Natural killer cell treated with Interleukin-12 subunit alpha and Interleukin-12 subunit beta and Interleukin-15 and Interleukin-18, amount 100 ng/mL, for 72 hours (primary cell): ENCODE measurements around the gene METAP2. TPM values are rescaled to one million over a fixed set of nuclear protein-coding genes. Genes with fewer than 3 reads are reported as not detected.
"Not testable (repeated sequence)": the region's sequence is repeated elsewhere in the genome, so short reads cannot be mapped to it uniquely, and the experiment has no call there.

Source experiments
- ATAC-seq, 2 donors: fragments of 150-1000 bp; cut with Tn5 transposase in 1 of 2; sonication (Bioruptor Pico), chemical (Tn5 transposase) in 1 of 2; 2 replicates each; pipeline ENCODE4 v1.10.0; 2021
- DNase-seq: peaks from one replicate; pipeline ENCODE4 v3.0.0; 2022; ENCODE audit warnings: low spot score
- H3K27ac Mint-ChIP-seq, 2 donors: 1 replicate in 1 of 2; 2 replicates in 1 of 2; pipeline ENCODE4 v1.8.0; 2022; ENCODE audit warnings: mixed read lengths in 2 of 2, mild to moderate bottlenecking in 1 of 2, moderate library complexity in 1 of 2
- H3K27me3 Mint-ChIP-seq, 2 donors: 1 replicate in 1 of 2; 2 replicates in 1 of 2; pipeline ENCODE4 v1.8.0; 2022; ENCODE audit warnings: mixed read lengths in 2 of 2
- H3K36me3 Mint-ChIP-seq: one replicate; pipeline ENCODE4 v1.8.0; 2022; ENCODE audit warnings: mixed read lengths
- H3K4me1 Mint-ChIP-seq, 2 donors: 1 replicate in 1 of 2; 2 replicates in 1 of 2; pipeline ENCODE4 v1.8.0; 2022; ENCODE audit warnings: low read depth in 2 of 2, mixed read lengths in 2 of 2, mild to moderate bottlenecking in 1 of 2
- H3K4me3 Mint-ChIP-seq: one replicate; pipeline ENCODE4 v1.8.0; 2022; ENCODE audit warnings: mixed read lengths
- H3K9me3 Mint-ChIP-seq: 2 replicates; pipeline ENCODE4 v1.8.0; 2022; ENCODE audit warnings: mixed read lengths
- total RNA-seq, 2 donors: library from RNA; stranded (reverse); gene quantifications; one replicate each; pipeline ENCODE4 v1.2.3, GENCODE V29; 2022

The METAP2 gene
- total RNA-seq, result 10 to 100 TPM; 75.8 to 80.3 TPM

DNA sequence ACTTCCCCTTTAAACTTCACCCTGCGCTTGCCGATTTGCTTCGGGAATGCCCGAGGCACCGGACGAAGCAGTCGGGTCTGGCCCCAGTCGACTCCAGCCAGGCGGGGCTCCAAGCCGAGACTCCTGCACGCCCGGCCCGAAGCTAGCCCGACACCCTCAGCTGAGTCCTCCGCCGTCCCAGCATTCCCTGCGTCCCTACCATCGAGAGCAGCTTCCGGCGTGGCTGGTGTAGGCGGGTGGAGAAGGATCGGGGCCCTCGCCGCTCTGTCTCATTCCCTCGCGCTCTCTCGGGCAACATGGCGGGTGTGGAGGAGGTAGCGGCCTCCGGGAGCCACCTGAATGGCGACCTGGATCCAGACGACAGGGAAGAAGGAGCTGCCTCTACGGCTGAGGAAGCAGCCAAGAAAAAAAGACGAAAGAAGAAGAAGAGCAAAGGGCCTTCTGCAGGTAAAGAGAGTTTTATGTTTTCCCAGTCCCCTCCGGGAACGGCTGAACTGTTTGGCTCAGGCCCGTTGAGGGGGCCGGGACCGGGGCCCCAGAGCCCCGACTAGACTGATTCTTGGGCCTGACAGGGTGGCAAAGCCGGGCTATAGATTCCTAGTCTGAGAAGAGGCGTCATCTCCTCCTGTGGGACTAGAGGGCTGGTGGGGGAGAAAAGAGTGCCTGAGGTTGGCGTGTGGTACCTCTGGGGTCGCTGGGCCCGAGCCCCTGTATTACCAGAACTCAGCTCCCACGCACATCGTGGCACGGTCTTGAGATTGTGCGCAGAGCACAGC is at the start of gene METAP2:
Gene METAP2, plus strand, starts transcription at position 269 of the 776 bp plus-strand sequence. Its CDS starts 28 bp downstream, at position 297.
- Mint-ChIP-seq H3K27me3 (peaks cover 0 to 10% of the 10 kb centered on the region in 2 donors), H3K4me3 (peak within 1 kb of the TSS; percentile 97), H3K9me3 (no peaks in the 10 kb centered on the region), H3K4me1 (peaks cover 29 to 47% of the 10 kb centered on the region in 2 donors), H3K36me3 (peaks cover 24% of the 10 kb centered on the region), H3K27ac (peak within 1 kb of the TSS; percentile 93 to 94)
- peak; percentile 96 for DNase-seq
- ATAC-seq, result peak; percentile 100

DNA sequence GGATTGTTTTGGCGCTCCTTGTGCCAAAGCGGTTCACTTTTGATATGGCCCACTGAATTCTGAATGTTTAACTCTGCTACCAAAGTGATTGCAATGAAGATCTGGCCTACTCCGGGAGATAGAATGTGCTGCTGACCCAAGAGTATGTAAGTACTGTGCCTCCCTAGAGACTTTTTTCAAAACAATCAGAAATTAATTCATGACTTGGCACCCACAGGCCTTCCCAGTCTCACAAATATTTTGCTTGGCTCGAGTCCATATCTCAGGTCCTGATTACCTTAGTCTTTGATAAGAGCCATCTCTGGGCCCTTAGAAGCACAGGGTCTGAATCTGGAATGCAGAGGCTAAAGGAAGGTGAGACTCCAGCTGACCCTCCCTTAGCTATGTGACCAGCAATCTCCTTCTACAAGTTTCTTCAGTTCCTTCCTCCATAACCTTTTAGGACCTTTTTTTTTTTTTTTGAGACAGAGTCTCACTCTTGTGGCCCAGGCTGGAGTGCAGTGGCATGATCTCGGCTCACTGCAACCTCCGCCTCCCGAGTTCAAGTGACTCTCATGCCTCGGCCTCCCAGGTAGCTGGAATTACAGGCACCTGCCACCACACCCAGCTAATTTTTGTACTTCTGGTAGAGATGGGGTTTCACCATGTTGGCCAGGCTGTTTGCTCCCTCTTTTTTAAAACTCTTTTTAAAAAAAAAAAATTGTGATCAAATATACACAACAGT is 49.5 kb upstream of the METAP2 start:
- Mint-ChIP-seq H3K4me1 (peaks cover 0 to 4% of the 10 kb centered on the region in 2 donors), H3K4me3 (no peak overlapping the region), H3K27me3 (peaks cover 0 to 2% of the 10 kb centered on the region in 2 donors), H3K9me3 (no peaks in the 10 kb centered on the region), H3K27ac (no peak overlapping the region), H3K36me3 (no peaks in the 10 kb centered on the region)
- no peak for DNase-seq
- no peak for ATAC-seq

DNA sequence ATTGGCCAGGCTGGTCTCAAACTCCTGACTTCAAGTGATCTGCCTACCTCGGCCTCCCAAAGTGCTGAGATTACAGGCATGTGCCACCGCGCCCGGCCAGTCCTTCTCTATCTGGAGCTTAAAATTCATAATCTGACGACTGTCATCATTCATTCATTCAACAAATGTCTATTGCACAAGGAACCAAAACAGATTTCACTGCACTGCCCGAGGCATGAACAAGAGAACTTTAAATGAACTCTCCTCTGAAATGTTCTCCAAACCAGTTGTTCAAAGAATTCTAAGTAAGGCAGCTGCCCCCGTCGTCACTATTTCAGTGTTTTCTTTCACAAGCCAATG is 44.8 kb upstream of the METAP2 start:
- ATAC-seq, result no peak
- no peak overlapping the region for H3K4me3 Mint-ChIP-seq

DNA sequence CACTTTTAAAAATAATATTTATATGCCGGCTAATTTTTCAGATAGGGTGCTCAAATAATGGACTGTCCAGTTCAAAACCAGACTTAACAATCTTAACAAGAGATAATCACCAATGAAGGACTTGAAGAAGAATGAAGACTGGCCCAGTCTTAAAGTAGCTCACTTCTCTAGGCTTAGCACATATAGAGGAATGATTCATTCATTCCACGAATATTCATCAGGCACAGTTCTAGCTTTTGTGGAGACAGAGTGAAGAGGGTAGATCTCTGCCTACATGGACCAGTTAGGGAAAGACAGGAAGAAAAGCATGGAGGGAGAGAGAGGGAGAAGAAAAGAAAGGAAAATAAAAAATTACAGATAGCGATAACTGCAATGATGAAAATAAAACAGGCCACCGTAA is 42.8 kb upstream of the METAP2 start:
- no peaks in the 10 kb centered on the region for H3K9me3 Mint-ChIP-seq
- peaks cover 0 to 4% of the 10 kb centered on the region in 2 donors for H3K4me1 Mint-ChIP-seq
- no peaks in the 10 kb centered on the region for H3K36me3 Mint-ChIP-seq
- no peak overlapping the region for H3K4me3 Mint-ChIP-seq
- peaks cover 7 to 11% of the 10 kb centered on the region in 2 donors for H3K27me3 Mint-ChIP-seq
- ATAC-seq, result no peak
- DNase-seq, result no peak
- H3K27ac Mint-ChIP-seq, result no peak overlapping the region

More for the DNA sequence above, 44.8 kb upstream of the METAP2 start:
- Mint-ChIP-seq H3K9me3 (no peaks in the 10 kb centered on the region), H3K27ac (no peak overlapping the region), H3K36me3 (no peaks in the 10 kb centered on the region), H3K27me3 (peaks cover 7 to 11% of the 10 kb centered on the region in 2 donors), H3K4me1 (peaks cover 0 to 4% of the 10 kb centered on the region in 2 donors)
- DNase-seq, result no peak

DNA sequence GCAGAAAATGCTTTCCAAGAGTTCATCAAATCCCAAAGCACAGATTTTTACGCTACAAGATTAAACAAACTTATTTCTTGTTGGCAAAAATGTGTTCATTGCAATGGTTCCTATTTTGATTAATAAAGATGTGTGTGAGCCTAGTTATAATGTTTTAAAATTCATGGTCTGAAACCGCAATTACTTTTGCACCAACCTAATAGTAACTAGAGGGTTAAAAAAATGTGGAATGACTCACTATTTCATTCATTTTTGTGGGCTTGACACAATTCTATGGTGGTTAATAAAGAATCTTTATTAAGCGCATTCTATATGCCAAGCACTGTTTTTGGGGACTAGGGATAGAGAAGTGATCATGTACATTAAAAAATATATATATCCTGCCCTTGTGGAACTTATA is 38.6 kb upstream of the METAP2 start:
- Mint-ChIP-seq H3K36me3 (no peaks in the 10 kb centered on the region), H3K4me1 (no peaks in the 10 kb centered on the region), H3K4me3 (no peak overlapping the region), H3K27ac (no peak overlapping the region), H3K27me3 (peaks cover 7 to 13% of the 10 kb centered on the region in 2 donors), H3K9me3 (no peaks in the 10 kb centered on the region)
- no peak for DNase-seq
- ATAC-seq, result no peak

DNA sequence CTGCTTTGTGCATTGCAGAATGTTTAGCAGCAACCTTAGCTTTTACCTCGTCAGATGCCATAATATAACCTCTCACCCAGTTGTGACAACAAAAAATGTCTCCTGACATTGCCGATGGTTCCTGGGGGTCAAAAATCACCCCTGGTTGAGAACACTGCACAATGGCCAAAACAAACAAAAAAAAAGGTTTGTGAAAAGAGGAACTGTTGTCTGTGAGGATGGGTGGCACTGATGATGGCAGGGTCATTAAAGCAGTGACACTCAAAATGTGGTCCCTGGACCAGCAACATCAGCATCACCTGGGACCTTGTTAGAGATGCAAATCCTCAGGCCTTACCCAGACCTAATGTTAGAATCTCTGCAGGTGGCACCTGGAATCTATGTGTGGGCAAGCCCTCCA is 36.4 kb upstream of the METAP2 start:
- Mint-ChIP-seq H3K27me3 (peaks cover 0 to 12% of the 10 kb centered on the region in 2 donors), H3K27ac (no peak overlapping the region), H3K4me3 (no peak overlapping the region), H3K4me1 (no peaks in the 10 kb centered on the region), H3K9me3 (no peaks in the 10 kb centered on the region), H3K36me3 (no peaks in the 10 kb centered on the region)
- ATAC-seq (no peak), DNase-seq (no peak)

DNA sequence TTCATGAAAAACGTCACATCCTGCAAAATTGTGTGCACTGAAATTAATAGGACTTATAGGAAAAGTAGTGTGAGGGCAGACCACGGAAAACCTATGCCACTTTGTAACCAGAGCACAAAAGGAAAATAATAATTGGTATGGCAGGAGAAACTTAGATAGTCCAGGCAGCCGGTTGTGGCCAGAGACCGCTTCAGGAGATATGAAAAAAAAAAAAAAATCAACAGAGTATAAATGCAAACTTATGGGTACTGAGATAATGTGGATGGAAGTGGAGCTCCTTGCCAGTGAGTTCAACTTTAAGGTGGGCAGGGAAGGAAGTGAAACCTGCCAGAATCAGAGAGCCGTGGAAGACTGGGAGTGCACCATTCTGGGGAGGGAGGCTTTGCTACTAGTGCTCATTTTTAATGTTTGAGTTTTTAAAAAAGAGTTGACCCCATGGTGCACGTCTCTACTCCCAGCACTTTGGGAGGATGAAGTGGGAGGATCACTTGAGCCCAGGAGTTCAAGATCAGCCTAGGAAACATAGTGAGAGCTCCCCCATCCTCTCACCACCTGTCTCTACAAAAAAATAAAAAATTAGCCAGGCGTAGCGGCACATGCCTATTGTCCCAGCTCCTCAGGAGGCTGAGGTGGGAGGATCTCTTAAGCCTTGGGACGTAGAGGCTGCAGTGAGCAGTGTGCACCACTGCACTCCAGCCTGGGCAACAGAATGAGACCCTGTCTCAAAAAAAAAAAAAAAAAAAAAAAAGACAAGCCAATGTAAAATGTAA is 34.3 kb upstream of the METAP2 start:
- Mint-ChIP-seq H3K27ac (no peak overlapping the region), H3K4me3 (no peak overlapping the region), H3K4me1 (no peaks in the 10 kb centered on the region), H3K27me3 (peaks cover 0 to 17% of the 10 kb centered on the region in 2 donors), H3K9me3 (no peaks in the 10 kb centered on the region), H3K36me3 (no peaks in the 10 kb centered on the region)
- ATAC-seq (no peak), DNase-seq (no peak)

DNA sequence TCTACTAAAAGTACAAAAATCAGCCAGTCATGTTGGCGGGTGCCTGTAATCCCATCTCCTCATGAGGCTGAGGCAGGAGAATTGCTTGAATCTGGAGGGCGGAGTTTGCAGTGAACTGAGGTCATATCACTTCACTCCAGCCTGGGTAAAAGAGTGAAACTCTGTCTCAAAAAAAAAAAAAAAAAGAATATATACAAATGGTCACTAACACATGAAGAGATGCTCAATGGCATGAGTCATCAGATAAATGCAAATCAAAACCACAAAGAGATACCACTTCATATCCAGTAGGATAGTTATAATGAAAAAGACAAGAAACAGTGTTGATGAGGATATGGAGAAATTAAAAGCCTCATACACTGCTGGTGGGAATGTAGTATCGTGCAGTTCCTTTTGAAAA is 33.6 kb upstream of the METAP2 start:
- Mint-ChIP-seq H3K4me3 (no peak overlapping the region), H3K27ac (no peak overlapping the region), H3K36me3 (no peaks in the 10 kb centered on the region), H3K9me3 (no peaks in the 10 kb centered on the region), H3K27me3 (peaks cover 7 to 23% of the 10 kb centered on the region in 2 donors), H3K4me1 (no peaks in the 10 kb centered on the region)
- ATAC-seq (no peak), DNase-seq (no peak)

DNA sequence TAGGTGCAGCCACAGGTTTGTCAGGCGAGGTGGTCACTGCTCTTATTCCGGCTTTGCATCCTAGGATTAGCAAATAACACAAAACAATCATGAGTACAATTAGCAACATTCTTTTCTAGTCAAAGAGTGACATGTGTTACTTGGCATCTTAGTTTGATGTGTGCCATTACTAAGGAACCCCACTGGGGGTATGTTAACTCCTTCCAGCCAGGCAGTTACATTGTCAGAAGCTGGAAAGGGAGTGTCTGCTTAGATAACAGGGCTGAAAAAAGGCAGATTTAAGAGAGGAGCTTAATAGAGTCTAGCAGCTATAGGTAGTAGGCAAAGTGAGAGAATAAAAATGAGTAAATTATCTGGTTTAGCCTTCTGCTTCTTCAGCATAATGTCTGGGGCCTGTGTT is 30.5 kb upstream of the METAP2 start:
- Mint-ChIP-seq H3K27ac (no peak overlapping the region), H3K4me1 (peaks cover 0 to 2% of the 10 kb centered on the region in 2 donors), H3K4me3 (no peak overlapping the region), H3K36me3 (no peaks in the 10 kb centered on the region), H3K27me3 (peaks cover 25 to 36% of the 10 kb centered on the region in 2 donors), H3K9me3 (no peaks in the 10 kb centered on the region)
- ATAC-seq, result no peak
- no peak for DNase-seq

DNA sequence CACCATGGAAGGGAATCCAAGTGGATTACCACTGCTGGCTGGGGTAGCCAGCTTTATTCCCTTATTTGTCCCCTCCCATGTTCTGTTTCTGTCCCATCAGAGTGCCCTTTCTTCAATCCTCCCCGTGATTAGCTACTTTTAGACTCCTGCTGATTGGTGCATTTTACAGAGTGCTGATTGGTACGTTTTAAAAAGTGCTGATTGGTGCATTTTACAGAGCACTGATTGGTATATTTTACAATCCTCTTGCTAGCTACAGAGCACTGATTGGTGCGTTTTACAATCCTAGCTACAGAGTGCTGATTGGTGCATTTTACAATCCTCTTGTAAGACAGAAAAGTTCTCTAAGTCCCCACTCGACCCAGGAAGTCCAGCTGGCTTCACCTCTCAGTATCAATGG is 28.9 kb upstream of the METAP2 start:
- peaks cover 34 to 38% of the 10 kb centered on the region in 2 donors for H3K27me3 Mint-ChIP-seq
- H3K36me3 Mint-ChIP-seq, H3K9me3 Mint-ChIP-seq, H3K4me1 Mint-ChIP-seq, ATAC-seq, H3K4me3 Mint-ChIP-seq, DNase-seq, H3K27ac Mint-ChIP-seq: not testable (repeated sequence)

DNA sequence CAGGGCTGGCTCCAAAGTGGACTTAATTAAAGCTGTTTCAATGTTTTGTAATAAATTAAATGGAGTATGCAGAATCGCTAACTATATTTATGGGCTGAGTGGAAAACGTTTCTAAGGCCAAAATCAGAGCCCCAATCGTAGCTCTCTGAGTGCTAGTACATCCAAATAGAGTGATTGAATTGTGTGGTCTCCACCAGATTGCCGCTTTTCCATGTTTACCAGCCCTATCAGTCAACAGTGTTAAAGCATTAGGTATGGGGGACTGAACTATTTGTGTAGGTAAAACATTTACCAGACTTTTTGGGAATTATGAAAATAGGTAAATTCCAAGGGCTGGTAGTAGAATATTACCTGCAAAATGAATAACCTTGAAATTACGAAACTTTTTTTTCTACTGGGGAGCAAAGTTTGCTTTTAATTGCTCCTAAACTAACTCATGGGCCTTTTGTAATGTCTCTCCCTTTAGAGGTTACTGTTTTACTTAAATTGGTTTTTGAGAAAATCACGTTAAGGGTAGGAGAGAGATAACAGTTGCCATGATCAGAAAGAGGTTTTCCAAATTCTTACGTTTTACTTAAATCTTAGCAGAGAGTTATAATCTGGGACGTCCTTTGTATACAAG is 28.0 kb upstream of the METAP2 start:
- H3K36me3 Mint-ChIP-seq, result no peaks in the 10 kb centered on the region
- ATAC-seq, result no peak
- H3K4me1 Mint-ChIP-seq, result peaks cover 0 to 2% of the 10 kb centered on the region in 2 donors
- no peaks in the 10 kb centered on the region for H3K9me3 Mint-ChIP-seq
- H3K27ac Mint-ChIP-seq, result no peak overlapping the region
- H3K4me3 Mint-ChIP-seq, result no peak overlapping the region
- peaks cover 43 to 46% of the 10 kb centered on the region in 2 donors for H3K27me3 Mint-ChIP-seq
- DNase-seq, result no peak

DNA sequence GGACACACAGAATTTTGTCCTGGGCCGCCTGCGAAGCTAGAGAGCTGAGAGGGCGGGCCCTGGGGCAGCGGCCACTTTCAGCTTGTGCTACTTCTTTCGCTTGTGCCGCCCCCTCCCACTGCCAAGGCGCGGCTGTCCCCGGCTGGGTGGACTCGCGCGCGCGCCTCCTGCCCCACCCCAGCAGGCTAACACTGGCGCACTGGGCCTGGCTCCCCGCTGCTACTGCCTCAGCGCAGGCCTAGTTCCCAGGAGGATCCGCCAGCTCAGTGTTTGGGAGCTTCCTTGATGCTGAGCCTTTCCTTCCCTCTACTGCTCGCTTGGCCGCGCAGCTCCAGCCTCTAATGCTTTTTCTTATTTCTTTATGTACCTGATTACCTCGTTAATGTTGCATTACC is 27.4 kb upstream of the METAP2 start:
- H3K4me3 Mint-ChIP-seq, result no peak overlapping the region

DNA sequence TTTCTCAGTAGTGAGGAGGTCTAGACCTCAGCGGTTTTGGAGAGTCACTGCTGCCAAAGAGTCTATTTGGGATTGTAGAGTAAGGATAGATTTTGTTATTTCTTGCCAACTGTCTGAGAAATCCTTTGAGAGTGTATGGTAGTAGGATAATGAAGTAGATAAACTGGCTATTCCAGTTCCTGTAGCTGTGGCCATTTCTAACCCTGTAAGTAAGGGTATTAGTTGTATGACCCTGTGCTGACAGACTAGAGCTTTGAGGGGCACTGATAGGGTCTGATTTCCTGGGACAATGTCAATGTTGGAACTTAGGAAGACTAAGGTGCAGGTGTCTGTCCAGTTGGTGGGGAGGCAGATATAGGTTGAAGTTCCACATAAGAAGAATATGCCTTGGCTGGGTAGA is 24.3 kb upstream of the METAP2 start:
- peaks cover 33 to 45% of the 10 kb centered on the region in 2 donors for H3K27me3 Mint-ChIP-seq
- not testable (repeated sequence) for H3K27ac Mint-ChIP-seq, H3K4me3 Mint-ChIP-seq, H3K4me1 Mint-ChIP-seq, H3K9me3 Mint-ChIP-seq, H3K36me3 Mint-ChIP-seq, ATAC-seq, DNase-seq

More for the DNA sequence above, 27.4 kb upstream of the METAP2 start:
- Mint-ChIP-seq H3K36me3 (no peaks in the 10 kb centered on the region), H3K4me1 (peaks cover 0 to 2% of the 10 kb centered on the region in 2 donors), H3K27ac (no peak overlapping the region), H3K9me3 (no peaks in the 10 kb centered on the region), H3K27me3 (peaks cover 45 to 46% of the 10 kb centered on the region in 2 donors)
- DNase-seq, result no peak
- no peak for ATAC-seq
